Measurements from ENCODE around the gene NELFE. TPM values are rescaled to one million over a fixed set of nuclear protein-coding genes. Genes with fewer than 3 reads are reported as not detected.

NELFE gene
- total RNA-seq, 1 donor from 2014 or later = 57.9 TPM

DNA sequence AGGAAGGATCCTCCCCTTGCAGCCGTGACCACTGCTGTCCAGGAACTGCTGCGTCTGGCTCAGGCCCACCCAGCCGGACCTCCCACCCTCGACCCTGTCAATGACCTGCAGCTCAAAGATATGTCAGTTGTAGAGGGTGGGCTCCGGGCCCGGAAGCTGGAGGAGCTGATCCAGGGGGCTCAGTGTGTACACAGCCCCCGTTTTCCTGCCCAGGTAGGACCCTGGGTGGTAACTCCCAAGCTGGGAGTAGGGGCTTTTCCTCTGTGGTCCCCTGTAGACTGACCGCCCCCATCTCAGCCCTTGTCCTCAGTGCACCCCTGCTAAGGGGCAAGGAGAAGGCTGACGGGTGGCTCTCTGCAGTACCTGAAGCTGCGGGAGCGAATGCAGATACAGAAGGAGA is 9.6 kb upstream of the NELFE start:
- ChIA-PET CTCF (no interaction called here), POLR2A (interaction anchor here (5.2 kb wide), 1 partner anchor 10 kb away, joined by 113 read pairs; the partner anchor contains the start of genes NELFE and SKIC2)
- no peaks in the 10 kb centered on the region for H3K9me3 Mint-ChIP-seq
- no peaks in the 10 kb centered on the region for H3K27me3 Mint-ChIP-seq
- ATAC-seq (ENCODE audit: low read depth) = no peak
- H3K4me1 Mint-ChIP-seq = peaks cover 35% of the 10 kb centered on the region
- TF ChIP-seq, protein P1, sequence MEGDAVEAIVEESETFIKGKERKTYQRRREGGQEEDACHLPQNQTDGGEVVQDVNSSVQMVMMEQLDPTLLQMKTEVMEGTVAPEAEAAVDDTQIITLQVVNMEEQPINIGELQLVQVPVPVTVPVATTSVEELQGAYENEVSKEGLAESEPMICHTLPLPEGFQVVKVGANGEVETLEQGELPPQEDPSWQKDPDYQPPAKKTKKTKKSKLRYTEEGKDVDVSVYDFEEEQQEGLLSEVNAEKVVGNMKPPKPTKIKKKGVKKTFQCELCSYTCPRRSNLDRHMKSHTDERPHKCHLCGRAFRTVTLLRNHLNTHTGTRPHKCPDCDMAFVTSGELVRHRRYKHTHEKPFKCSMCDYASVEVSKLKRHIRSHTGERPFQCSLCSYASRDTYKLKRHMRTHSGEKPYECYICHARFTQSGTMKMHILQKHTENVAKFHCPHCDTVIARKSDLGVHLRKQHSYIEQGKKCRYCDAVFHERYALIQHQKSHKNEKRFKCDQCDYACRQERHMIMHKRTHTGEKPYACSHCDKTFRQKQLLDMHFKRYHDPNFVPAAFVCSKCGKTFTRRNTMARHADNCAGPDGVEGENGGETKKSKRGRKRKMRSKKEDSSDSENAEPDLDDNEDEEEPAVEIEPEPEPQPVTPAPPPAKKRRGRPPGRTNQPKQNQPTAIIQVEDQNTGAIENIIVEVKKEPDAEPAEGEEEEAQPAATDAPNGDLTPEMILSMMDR (IDR thresholded peaks at IDR 0.05) = no peak
- no peak overlapping the region for H3K27ac Mint-ChIP-seq
- DNase-seq = no peak
- no peak overlapping the region for H3K4me3 Mint-ChIP-seq
- intact Hi-C loops (cut with micrococcal nuclease) = no loop called here
- H3K36me3 Mint-ChIP-seq (ENCODE audit: low read depth) = peaks cover 80% of the 10 kb centered on the region

DNA sequence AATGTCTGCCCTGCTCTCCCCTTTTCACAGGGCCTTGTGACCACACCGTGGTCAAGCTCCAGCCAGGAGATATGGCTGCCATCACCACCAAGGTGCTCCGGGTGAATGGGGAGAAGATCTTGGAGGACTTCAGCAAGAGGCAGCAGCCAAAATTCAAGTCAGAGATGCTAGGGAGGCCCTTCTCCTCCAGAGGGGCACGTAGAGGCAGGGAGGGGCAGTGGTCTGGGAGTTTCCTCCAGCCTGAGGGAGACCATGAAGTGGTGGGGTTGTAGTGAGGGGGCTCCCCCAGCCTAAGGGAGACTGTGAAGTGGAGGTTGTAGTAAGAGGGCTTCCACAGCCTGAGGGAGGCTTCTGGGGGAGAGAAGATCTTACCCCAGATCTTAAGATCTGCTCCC is 9.2 kb upstream of the NELFE start:
- POLR2A ChIA-PET = interaction anchor here (5.2 kb wide), 1 partner anchor 10 kb away, joined by 113 read pairs; the partner anchor contains the start of genes NELFE and SKIC2
- peak overlapping the region; percentile 53 for H3K27ac Mint-ChIP-seq
- CTCF ChIA-PET = no interaction called here

DNA sequence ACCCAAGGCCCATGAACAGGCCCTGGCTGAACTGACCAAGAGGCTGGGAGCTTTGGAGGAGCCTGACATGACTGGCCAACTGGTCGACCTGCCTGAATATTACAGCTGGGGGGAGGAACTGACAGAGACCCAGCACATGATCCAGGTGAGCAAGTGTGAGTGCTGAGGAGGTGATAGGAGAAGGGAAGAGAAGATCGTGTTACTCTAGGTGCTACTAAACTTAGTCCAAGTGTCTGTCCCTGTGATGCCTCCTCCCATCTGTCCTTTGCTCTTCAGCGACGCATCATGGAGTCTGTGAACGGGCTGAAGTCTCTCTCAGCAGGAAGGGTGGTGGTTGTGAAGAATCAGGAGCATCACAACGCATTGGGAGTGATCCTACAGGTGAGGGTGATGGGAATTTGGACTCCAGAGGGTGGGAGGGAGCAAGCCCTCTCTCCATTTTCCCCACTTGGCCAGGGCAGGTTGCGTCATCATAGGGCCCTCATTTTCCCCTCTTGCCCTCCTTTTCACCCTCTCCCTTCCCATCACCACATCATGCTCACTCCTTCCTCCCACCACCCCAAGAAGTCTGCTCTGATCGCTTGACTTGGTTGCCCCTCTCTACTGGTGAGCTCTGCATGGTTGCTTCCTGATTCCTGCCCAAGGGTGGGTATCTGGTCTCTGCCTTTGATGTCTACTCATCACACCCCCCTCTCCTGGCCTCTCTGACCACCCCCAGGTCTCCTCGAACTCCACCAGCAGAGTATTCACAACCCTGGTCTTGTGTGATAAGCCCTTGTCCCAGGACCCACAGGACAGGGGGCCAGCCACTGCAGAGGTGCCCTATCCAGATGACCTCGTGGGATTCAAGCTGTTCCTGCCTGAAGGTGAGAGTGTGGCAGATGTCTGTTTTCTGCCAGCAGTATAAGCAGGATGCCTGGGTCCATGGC is 8.5 kb upstream of the NELFE start:
- POLR2A ChIA-PET = no interaction called here
- H3K36me3 Mint-ChIP-seq (ENCODE audit: low read depth) = peaks cover 88% of the 10 kb centered on the region
- intact Hi-C loops (cut with micrococcal nuclease) = no loop called here
- peaks cover 26% of the 10 kb centered on the region for H3K4me1 Mint-ChIP-seq
- CTCF ChIA-PET = no interaction called here
- no peaks in the 10 kb centered on the region for H3K9me3 Mint-ChIP-seq
- no peak overlapping the region for H3K4me3 Mint-ChIP-seq
- H3K27ac Mint-ChIP-seq = peak overlapping the region; percentile 53
- H3K27me3 Mint-ChIP-seq = no peaks in the 10 kb centered on the region
- DNase-seq (no peak), ATAC-seq (ENCODE audit: low read depth) (no peak)
- TF ChIP-seq, protein P1 (IDR thresholded peaks at IDR 0.05) = no peak

More for the DNA sequence above, 9.2 kb upstream of the NELFE start:
- Mint-ChIP-seq H3K27me3 (no peaks in the 10 kb centered on the region), H3K36me3 (ENCODE audit: low read depth) (peaks cover 84% of the 10 kb centered on the region), H3K4me3 (no peak overlapping the region), H3K4me1 (peaks cover 31% of the 10 kb centered on the region), H3K9me3 (no peaks in the 10 kb centered on the region)
- intact Hi-C loops (cut with micrococcal nuclease) = no loop called here
- ATAC-seq (ENCODE audit: low read depth) (no peak), DNase-seq (no peak)
- TF ChIP-seq, protein P1 (IDR thresholded peaks at IDR 0.05) = no peak

DNA sequence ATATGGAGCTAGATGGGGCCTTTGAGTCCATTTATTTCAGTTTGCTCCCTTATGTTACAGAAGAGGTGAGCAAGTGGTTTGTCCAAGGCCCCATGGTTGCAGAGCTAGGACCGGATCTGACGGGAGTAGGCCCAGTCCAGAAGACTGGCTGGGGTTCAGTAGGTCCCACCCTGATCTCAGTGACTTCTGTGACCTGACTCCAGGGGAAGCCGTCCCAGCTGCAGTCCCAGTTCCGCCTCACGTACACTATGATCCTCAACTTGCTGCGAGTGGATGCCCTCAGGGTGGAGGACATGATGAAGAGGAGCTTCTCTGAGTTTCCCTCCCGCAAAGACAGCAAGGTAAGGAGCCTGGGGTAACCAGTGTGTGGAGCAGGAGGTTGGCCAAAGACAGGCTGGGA is 7.7 kb upstream of the NELFE start:
- CTCF ChIA-PET = no interaction called here
- DNase-seq (no peak), ATAC-seq (ENCODE audit: low read depth) (no peak)
- Mint-ChIP-seq H3K4me1 (peaks cover 21% of the 10 kb centered on the region), H3K27me3 (no peaks in the 10 kb centered on the region), H3K4me3 (no peak overlapping the region), H3K36me3 (ENCODE audit: low read depth) (peaks cover 90% of the 10 kb centered on the region), H3K9me3 (no peaks in the 10 kb centered on the region), H3K27ac (no peak overlapping the region)
- intact Hi-C loops (cut with micrococcal nuclease) = no loop called here
- TF ChIP-seq, protein P1 (IDR thresholded peaks at IDR 0.05) = no peak
- POLR2A ChIA-PET = interaction anchor here (0.6 kb wide), 1 partner anchor 360 kb away, joined by 3 read pairs; no protein-coding TSS in a partner anchor

DNA sequence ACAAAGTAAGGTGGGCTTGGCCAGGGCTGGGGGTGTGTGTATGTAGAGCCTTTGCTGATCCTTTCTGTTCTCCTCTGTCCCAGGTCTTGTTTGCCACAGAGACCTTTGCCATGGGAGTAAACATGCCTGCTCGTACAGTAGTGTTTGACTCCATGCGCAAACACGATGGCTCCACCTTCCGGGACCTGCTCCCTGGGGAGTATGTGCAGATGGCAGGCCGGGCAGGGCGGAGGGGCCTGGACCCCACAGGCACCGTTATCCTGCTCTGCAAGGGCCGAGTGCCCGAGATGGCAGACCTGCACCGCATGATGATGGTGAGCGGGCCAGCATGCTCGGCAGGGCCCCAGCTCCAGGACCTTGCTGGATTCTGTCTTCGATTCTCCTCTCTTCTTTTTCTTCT is 6.9 kb upstream of the NELFE start:
- POLR2A ChIA-PET = no interaction called here
- H3K27ac Mint-ChIP-seq = no peak overlapping the region
- CTCF ChIA-PET = interaction anchor here (1.3 kb wide), 1 partner anchor 14 kb away, joined by 3 read pairs; no protein-coding TSS in a partner anchor

More for the DNA sequence above, 6.9 kb upstream of the NELFE start:
- H3K4me1 Mint-ChIP-seq = peaks cover 13% of the 10 kb centered on the region
- TF ChIP-seq, protein P1 (IDR thresholded peaks at IDR 0.05) = no peak
- no peaks in the 10 kb centered on the region for H3K27me3 Mint-ChIP-seq
- peaks cover 98% of the 10 kb centered on the region for H3K36me3 Mint-ChIP-seq (ENCODE audit: low read depth)
- intact Hi-C loops (cut with micrococcal nuclease) = no loop called here
- no peak for ATAC-seq (ENCODE audit: low read depth)
- DNase-seq = no peak
- no peaks in the 10 kb centered on the region for H3K9me3 Mint-ChIP-seq
- no peak overlapping the region for H3K4me3 Mint-ChIP-seq

All from activated B cell treated with CpG ODN at 0.5 μM for 24 hours (primary cell).